H1 (cell line): Measurements from ENCODE around the gene TTC34. TPM values are rescaled to one million over a fixed set of nuclear protein-coding genes. Genes with fewer than 3 reads are reported as not detected.

Experiments
- CTCF ChIA-PET: fragments of 300-600 bp; sonication (Branson Sonifier 250); formaldehyde crosslinking; loops from one replicate; lab custom pipeline; 2021; ENCODE audit not compliant: partially characterized antibody; lab: Charles Lee
- POLR2A ChIA-PET: fragments of 300-600 bp; sonication (Branson Sonifier 250); formaldehyde crosslinking; loops from one replicate; lab custom pipeline; 2021; ENCODE audit warnings: inconsistent platforms; ENCODE audit not compliant: partially characterized antibody; lab: Charles Lee
- DNase-seq, 2 experiments: peaks; one replicate each; pipeline versions ENCODE4 v3.0.0 to v3.0.0-alpha.2; 2010 to 2022; ENCODE audit warnings: low spot score in 2 of 2, low read depth in 1 of 2, mixed read lengths in 1 of 2
- FAIRE-seq: peaks from 2 replicates; lab custom pipeline; 2011; peaks lifted over from hg19 to GRCh38; lab: Jason Lieb, UNC
- H2AFZ ChIP-seq: 2 replicates; pipeline ENCODE4 v1.8.1; 2012; ENCODE audit warnings: low read length, inconsistent platforms
- H2AK5ac ChIP-seq: 2 replicates; pipeline ENCODE4 v1.6.1; 2013; ENCODE audit warnings: low read depth, low read length
- H2BK120ac ChIP-seq: replicated peaks from 2 replicates; pipeline ENCODE3; 2013; ENCODE audit warnings: low read depth, low read length, inconsistent platforms
- H2BK12ac ChIP-seq: 2 replicates; pipeline ENCODE4 v1.6.1; 2013; ENCODE audit warnings: low read depth, low read length
- H2BK15ac ChIP-seq: 2 replicates; pipeline ENCODE4 v1.6.1; 2013; ENCODE audit warnings: low read length
- H2BK20ac ChIP-seq: 2 replicates; pipeline ENCODE4 v1.6.1; 2013; ENCODE audit warnings: low read length
- H2BK5ac ChIP-seq: 2 replicates; pipeline ENCODE4 v1.6.1; 2013; ENCODE audit warnings: low read depth, low read length
- H3K14ac ChIP-seq: 2 replicates; pipeline ENCODE4 v1.6.1; 2013; ENCODE audit warnings: inconsistent platforms; ENCODE audit not compliant: insufficient read length
- H3K18ac ChIP-seq: 2 replicates; pipeline ENCODE4 v1.6.1; 2013; ENCODE audit warnings: low read length; ENCODE audit errors: extremely low read depth
- H3K23ac ChIP-seq: 2 replicates; pipeline ENCODE4 v1.6.1; 2013; ENCODE audit warnings: inconsistent platforms; ENCODE audit not compliant: insufficient read length
- H3K23me2 ChIP-seq: 2 replicates; pipeline ENCODE4 v1.6.1; 2013; ENCODE audit warnings: low read depth, low read length
- H3K27ac ChIP-seq: 2 replicates; pipeline ENCODE4 v1.6.1; 2011; ENCODE audit warnings: low read depth, low read length, inconsistent platforms
- H3K27me3 ChIP-seq, 4 experiments: replicated peaks in 1 of 4; 1 replicate in 1 of 4; 2 replicates in 3 of 4; pipeline versions ENCODE4 v1.6.1 to v1.8.1; 2011 to 2013; ENCODE audit warnings: low read length in 3 of 4, mild to moderate bottlenecking in 3 of 4, inconsistent platforms in 2 of 4, mixed read lengths in 2 of 4, moderate library complexity in 1 of 4; ENCODE audit not compliant: control insufficient read depth in 3 of 4, insufficient read depth in 3 of 4; ENCODE audit errors: extremely low read depth in 1 of 4
- H3K36me3 ChIP-seq, 4 experiments: 2 replicates each; pipeline versions ENCODE4 v1.6.1 to v1.8.1; 2011 to 2013; ENCODE audit warnings: mild to moderate bottlenecking in 4 of 4, low read length in 3 of 4, moderate library complexity in 2 of 4, control low read depth in 1 of 4, inconsistent platforms in 1 of 4; ENCODE audit not compliant: insufficient read depth in 4 of 4, control insufficient read depth in 2 of 4
- H3K4ac ChIP-seq: replicated peaks from 2 replicates; pipeline ENCODE3; 2013; ENCODE audit warnings: low read length, low read depth, mixed read lengths, inconsistent platforms; ENCODE audit not compliant: insufficient read length
- H3K4me1 ChIP-seq, 4 experiments: replicated peaks in 1 of 4; 1 replicate in 1 of 4; 2 replicates in 3 of 4; pipeline versions ENCODE4 v1.6.1 to v1.8.1; 2011 to 2013; ENCODE audit warnings: low read length in 3 of 4, inconsistent platforms in 2 of 4, mixed read lengths in 1 of 4; ENCODE audit not compliant: insufficient read depth in 4 of 4, control insufficient read depth in 3 of 4
- H3K4me2 ChIP-seq, 2 experiments: 2 replicates each; pipeline versions ENCODE4 v1.6.1 to v1.8.1; 2011 to 2013; ENCODE audit warnings: low read depth in 2 of 2, low read length in 2 of 2, control low read depth in 1 of 2, inconsistent platforms in 1 of 2, mild to moderate bottlenecking in 1 of 2; ENCODE audit not compliant: insufficient read depth in 1 of 2
- H3K4me3 ChIP-seq, 4 experiments: fragments of 200-600, 300-600 bp in 1 of 4; sonication (generic), shearing (Covaris generic), sonication (Bioruptor Twin) in 1 of 4; 2 replicates each; pipeline versions ENCODE4 v1.5.1 to v1.8.1; 2011 to 2016; ENCODE audit warnings: low read length in 4 of 4, low read depth in 3 of 4, control low read depth in 2 of 4, inconsistent platforms in 2 of 4, mild to moderate bottlenecking in 2 of 4, mixed read lengths in 1 of 4, moderate library complexity in 1 of 4; ENCODE audit not compliant: insufficient read depth in 2 of 4; ENCODE audit errors: extremely low read depth in 1 of 4
- H3K56ac ChIP-seq: replicated peaks from 2 replicates; pipeline ENCODE3; 2013; ENCODE audit warnings: low read depth, mild to moderate bottlenecking, mixed read lengths, low read length, inconsistent platforms; ENCODE audit not compliant: insufficient read length
- H3K79me1 ChIP-seq: 2 replicates; pipeline ENCODE4 v1.6.1; 2013; ENCODE audit warnings: low read depth, low read length, control low read depth
- H3K79me2 ChIP-seq, 2 experiments: 2 replicates each; pipeline versions ENCODE4 v1.6.1 to v1.8.1; 2012 to 2013; ENCODE audit warnings: low read length in 2 of 2, mild to moderate bottlenecking in 2 of 2, inconsistent platforms in 1 of 2; ENCODE audit not compliant: insufficient read depth in 2 of 2, control insufficient read depth in 1 of 2
- H3K9ac ChIP-seq, 4 experiments: replicated peaks in 1 of 4; 1 replicate in 1 of 4; 2 replicates in 3 of 4; pipeline versions ENCODE4 v1.6.1 to v1.8.1; 2011 to 2013; ENCODE audit warnings: low read depth in 3 of 4, low read length in 3 of 4, control low read depth in 2 of 4, mild to moderate bottlenecking in 2 of 4, moderate library complexity in 2 of 4, inconsistent platforms in 1 of 4; ENCODE audit errors: extremely low read depth in 1 of 4
- H3K9me3 ChIP-seq, 2 experiments: 2 replicates each; pipeline versions ENCODE4 v1.6.1 to v1.8.1; 2012 to 2013; ENCODE audit warnings: mild to moderate bottlenecking in 2 of 2, moderate library complexity in 2 of 2, control low read depth in 1 of 2, inconsistent platforms in 1 of 2, low read depth in 1 of 2, low read length in 1 of 2, mixed read lengths in 1 of 2; ENCODE audit not compliant: insufficient read depth in 2 of 2
- H4K20me1 ChIP-seq, 2 experiments: replicated peaks in 1 of 2; 2 replicates each; pipeline versions ENCODE3 to v1.8.1; 2011 to 2013; ENCODE audit warnings: inconsistent platforms in 2 of 2, low read length in 2 of 2, mild to moderate bottlenecking in 1 of 2; ENCODE audit not compliant: insufficient read depth in 2 of 2, control insufficient read depth in 1 of 2
- H4K5ac ChIP-seq: 2 replicates; pipeline ENCODE4 v1.6.1; 2013; ENCODE audit warnings: low read length, low read depth, mixed read lengths, inconsistent platforms; ENCODE audit not compliant: insufficient read length
- H4K8ac ChIP-seq: 2 replicates; pipeline ENCODE4 v1.8.0; 2013; ENCODE audit warnings: mild to moderate bottlenecking, moderate library complexity, low read length, inconsistent platforms; ENCODE audit not compliant: insufficient read depth; ENCODE audit errors: extremely low read depth
- H4K91ac ChIP-seq: replicated peaks from 2 replicates; pipeline ENCODE3; 2013; ENCODE audit warnings: low read length, mixed read lengths, inconsistent platforms; ENCODE audit not compliant: insufficient read length
- ASH2L ChIP-seq: fragments of 200-600, 300-600 bp; sonication (generic); IDR thresholded peaks from one replicate; pipeline ENCODE4 v1.7.1; 2017; ENCODE audit warnings: low read length
- CBX5 ChIP-seq: fragments of 300-800, 300-1000 bp; sonication (generic); IDR thresholded peaks from 2 replicates; pipeline ENCODE4 v1.7.1; 2016; ENCODE audit warnings: antibody characterized with exemption, low read length, low read depth
- CEBPB ChIP-seq: IDR thresholded peaks from 2 replicates; pipeline ENCODE4 v1.6.1; 2012; ENCODE audit warnings: low read depth, low read length
- EP300 ChIP-seq, 2 experiments: IDR thresholded peaks; 1 replicate in 1 of 2; 2 replicates in 1 of 2; pipeline ENCODE4 v1.6.1; 2011 to 2012; ENCODE audit warnings: low read depth in 2 of 2, low read length in 2 of 2, mild to moderate bottlenecking in 2 of 2, borderline replicate concordance in 1 of 2, inconsistent platforms in 1 of 2, moderate library complexity in 1 of 2
- JUND ChIP-seq: IDR thresholded peaks from 2 replicates; pipeline ENCODE4 v1.6.1; 2011; ENCODE audit warnings: mild to moderate bottlenecking, improper control_type of control experiment, low read length
- POLR2AphosphoS5 ChIP-seq: IDR thresholded peaks from 2 replicates; pipeline ENCODE4 v1.6.1; 2011; ENCODE audit warnings: low read depth, low read length
- SIN3A ChIP-seq, 2 experiments: IDR thresholded peaks in 1 of 2; conservative IDR thresholded peaks in 1 of 2; 2 replicates each; pipeline ENCODE4 v1.6.1; 2011 to 2012; ENCODE audit warnings: low read length in 2 of 2, improper control_type of control experiment in 1 of 2, low read depth in 1 of 2, mild to moderate bottlenecking in 1 of 2
- SUZ12 ChIP-seq: fragments of 200-600 bp; sonication (generic); IDR thresholded peaks from 2 replicates; pipeline ENCODE4 v1.6.1; 2012; ENCODE audit warnings: mild to moderate bottlenecking, inconsistent platforms, low read length, moderate library complexity, mixed read lengths
- USF2 ChIP-seq: IDR thresholded peaks from 2 replicates; pipeline ENCODE4 v1.6.1; 2011; ENCODE audit warnings: low read length, improper control_type of control experiment
- YY1 ChIP-seq: IDR thresholded peaks from 2 replicates; pipeline ENCODE4 v1.6.1; 2011; ENCODE audit warnings: low read depth, mild to moderate bottlenecking, low read length
- WGBS, 2 experiments: shearing (Covaris generic) in 1 of 2; methylation state at CpG; one replicate each; pipeline versions ENCODE4 v1.1.6 to v1.1.7; 2013 to 2015; ENCODE audit warnings: low lambda C conversion rate in 2 of 2, mixed read lengths in 2 of 2, inconsistent platforms in 1 of 2, low coverage in 1 of 2, missing lambda C conversion rate in 1 of 2; ENCODE audit not compliant: insufficient replicate concordance in 2 of 2, insufficient coverage in 1 of 2, insufficient read length in 1 of 2; ENCODE audit errors: extremely low coverage in 1 of 2, missing lambda C conversion rate in 1 of 2; 5-methylcytosine and 5-hydroxymethylcytosine counted together
- polyA plus RNA-seq, 7 experiments: library from polyadenylated mRNA; depleted of rRNA in 3 of 7; stranded (reverse) in 5 of 7; unstranded in 2 of 7; fragments of >200 nt in 5 of 7; fragments of 200-250 nt in 2 of 7; gene quantifications; 1 replicate in 5 of 7; 2 replicates in 1 of 7; 4 replicates in 1 of 7; pipeline versions ENCODE4 v1.2.1 to v1.2.3, GENCODE V29; 2011 to 2013; ENCODE audit warnings: missing spikeins in 2 of 7, mixed read lengths in 2 of 7
- total RNA-seq: library from RNA; stranded (reverse); fragmentation: NEBNext Ultra II Directional; extraction: Animal tissue kit (Norgen Biotek cat#: 25700); gene quantifications from 2 replicates; pipeline ENCODE4 v1.2.1, GENCODE V29; 2021

The TTC34 gene
- total and polyA plus RNA-seq, 2 of the 8 experiments (the other 6 are each of a cell fraction or from before 2014, with no cell fraction given), result 0.23 to 0.50 TPM

GRCh38 chr1:2625311-2625710, 176.2 kb downstream of the TTC34 start:
- Histone ChIP-seq H2BK15ac (no peak overlapping the region), H3K18ac (no peak overlapping the region), H3K4me3 (no peak overlapping the region), H2BK120ac (no peak overlapping the region), H3K23me2 (peaks cover 6% of the 10 kb centered on the region; the same call in 1 of the 2 replicates), H2BK5ac (no peak overlapping the region), H4K91ac (no peak overlapping the region), H3K23ac (no peak overlapping the region), H2AFZ (no peak overlapping the region), H3K27me3 (peaks cover 22 to 45% (median 34%) of the 10 kb centered on the region in 4 experiments), H4K8ac (no peak overlapping the region), H3K27ac (no peak overlapping the region), H2BK20ac (no peak overlapping the region), H3K79me2 (no peaks in the 10 kb centered on the region), H3K4me1 (peaks cover 0 to 7% (median 3%) of the 10 kb centered on the region in 4 experiments; a peak in 5 of 7 replicates), H3K9ac (no peak overlapping the region), H2BK12ac (no peak overlapping the region), H4K5ac (no peak overlapping the region), H4K20me1 (peaks cover 0 to 4% of the 10 kb centered on the region in 2 experiments), H3K79me1 (no peaks in the 10 kb centered on the region), H3K56ac (no peak overlapping the region), H3K36me3 (no peaks in the 10 kb centered on the region), H3K9me3 (peaks cover 0 to 5% of the 10 kb centered on the region in 2 experiments; a peak in 3 of 4 replicates), H3K14ac (no peak overlapping the region), H2AK5ac (no peak overlapping the region), H3K4me2 (no peak overlapping the region), H3K4ac (no peak overlapping the region)
- POLR2A ChIA-PET, result no interaction called here
- FAIRE-seq (no peak), DNase-seq (no peak)
- CTCF ChIA-PET, result interaction anchor here (0.7 kb wide), 1 partner anchor 11 kb away, joined by 3 read pairs; no protein-coding TSS in a partner anchor
- WGBS, 2 experiments, result 80% methylated on average over 10 of the region's 10 CpGs; no CpG with 5 or more reads in 1 of the 2 experiments
- TF ChIP-seq CEBPB (no peak), SIN3A (conservative IDR thresholded peaks at IDR 0.05 in 1 of 2, IDR thresholded peaks at IDR 0.05 in 1 of 2; ENCODE audit: low read depth in 1 of 2, low read length in 2 of 2) (no peak), POLR2AphosphoS5 (no peak), USF2 (no peak), CBX5 (no peak), JUND (no peak), SUZ12 (no peak), ASH2L (no peak), EP300 (IDR thresholded peaks at IDR 0.05; ENCODE audit: borderline replicate concordance in 1 of 2, low read depth in 2 of 2, low read length in 2 of 2) (no peak), YY1 (no peak)
